Measurements from ENCODE around the gene DMTF1. TPM values are rescaled to one million over a fixed set of nuclear protein-coding genes. Genes with fewer than 3 reads are reported as not detected.

The DMTF1 gene
- polyA plus RNA-seq, 3 donors, result 4.9 to 108 (median 8.3) TPM

- Histone ChIP-seq H3K27me3 (ENCODE audit: control insufficient read depth in 2 of 2, insufficient read depth in 2 of 2, low read length in 2 of 2) (no peaks in the 10 kb centered on the region), H3K36me3 (replicated peaks in 1 of 2; ENCODE audit: control insufficient read depth in 1 of 2, insufficient read depth in 2 of 2, low read length in 2 of 2) (peaks cover 98 to 100% of the 10 kb centered on the region in 2 donors), H3K27ac (ENCODE audit: low read depth in 1 of 2, low read length in 2 of 2) (no peak overlapping the region), H3K4me1 (ENCODE audit: control insufficient read depth in 1 of 2, insufficient read depth in 2 of 2, low read length in 2 of 2) (no peaks in the 10 kb centered on the region), H3K9me3 (replicated peaks in 1 of 2; ENCODE audit: control insufficient read depth in 1 of 2, insufficient read depth in 1 of 2, low read length in 2 of 2) (no peaks in the 10 kb centered on the region), H3K79me2 (ENCODE audit: insufficient read depth, low read length) (no peaks in the 10 kb centered on the region), H3K4me2 (replicated peaks; ENCODE audit: extremely low read depth, low read length, poor library complexity, severe bottlenecking) (no peak overlapping the region), H3K4me3 (replicated peaks in 1 of 3; ENCODE audit: low read depth in 2 of 3, low read length in 3 of 3) (no peak overlapping the region), H3K9ac (ENCODE audit: insufficient read depth, low read length, poor library complexity, severe bottlenecking) (no peak overlapping the region), H4K20me1 (ENCODE audit: insufficient read depth, low read length) (peaks cover 41% of the 10 kb centered on the region), H2AFZ (ENCODE audit: insufficient read depth, low read depth, low read length, poor library complexity, severe bottlenecking) (no peak overlapping the region)
- H3K36me3 Mint-ChIP-seq, result peaks cover 70 to 90% of the 10 kb centered on the region in 2 donors
- 93% methylated on average over 2 of the region's 3 CpGs for WGBS (ENCODE audit: insufficient coverage)
- peak overlapping the region in 1 of 7 donors; percentile 23 for H3K27ac Mint-ChIP-seq
- DNase-seq, result no peak
- intact Hi-C loops (cut with micrococcal nuclease), result no loop called here
- H3K4me3 Mint-ChIP-seq, result no peak overlapping the region
- no peaks in the 10 kb centered on the region for H3K4me1 Mint-ChIP-seq
- no peaks in the 10 kb centered on the region for H3K9me3 Mint-ChIP-seq
- TF ChIP-seq CTCF (IDR thresholded peaks at IDR 0.05), result no peak
- no peaks in the 10 kb centered on the region for H3K27me3 Mint-ChIP-seq (ENCODE audit: low read depth in 3 of 3)
These were observed 18.6 kb downstream of the DMTF1 start for GRCh38 chr7:87170828-87171227.

- H3K27me3 ChIP-seq (ENCODE audit: control insufficient read depth in 2 of 2, insufficient read depth in 2 of 2, low read length in 2 of 2), result no peaks in the 10 kb centered on the region
- H3K4me2 ChIP-seq (replicated peaks; ENCODE audit: extremely low read depth, low read length, poor library complexity, severe bottlenecking), result no peak overlapping the region
- no peak overlapping the region for H2AFZ ChIP-seq (ENCODE audit: insufficient read depth, low read depth, low read length, poor library complexity, severe bottlenecking)
- H3K36me3 ChIP-seq (replicated peaks in 1 of 2; ENCODE audit: control insufficient read depth in 1 of 2, insufficient read depth in 2 of 2, low read length in 2 of 2), result peaks cover 98 to 100% of the 10 kb centered on the region in 2 donors
- no peaks in the 10 kb centered on the region for H3K4me1 Mint-ChIP-seq
- H3K4me3 ChIP-seq (replicated peaks in 1 of 3; ENCODE audit: low read depth in 2 of 3, low read length in 3 of 3), result no peak overlapping the region
- no peak for TF ChIP-seq CTCF (IDR thresholded peaks at IDR 0.05)
- no peaks in the 10 kb centered on the region for H3K79me2 ChIP-seq (ENCODE audit: insufficient read depth, low read length)
- DNase-seq, result no peak
- no peaks in the 10 kb centered on the region for H3K9me3 ChIP-seq (replicated peaks in 1 of 2; ENCODE audit: control insufficient read depth in 1 of 2, insufficient read depth in 1 of 2, low read length in 2 of 2)
- no peak overlapping the region for H3K27ac ChIP-seq (ENCODE audit: low read depth in 1 of 2, low read length in 2 of 2)
- H3K4me1 ChIP-seq (ENCODE audit: control insufficient read depth in 1 of 2, insufficient read depth in 2 of 2, low read length in 2 of 2), result no peaks in the 10 kb centered on the region
- H3K27me3 Mint-ChIP-seq (ENCODE audit: low read depth in 3 of 3), result no peaks in the 10 kb centered on the region
- H4K20me1 ChIP-seq (ENCODE audit: insufficient read depth, low read length), result peaks cover 35% of the 10 kb centered on the region
- no peaks in the 10 kb centered on the region for H3K9me3 Mint-ChIP-seq
- no peak overlapping the region for H3K27ac Mint-ChIP-seq
- H3K9ac ChIP-seq (ENCODE audit: insufficient read depth, low read length, poor library complexity, severe bottlenecking), result no peak overlapping the region
- intact Hi-C loops (cut with micrococcal nuclease), result no loop called here
- peaks cover 71 to 90% of the 10 kb centered on the region in 2 donors for H3K36me3 Mint-ChIP-seq
- no peak overlapping the region for H3K4me3 Mint-ChIP-seq
These were observed 19.2 kb downstream of the DMTF1 start for GRCh38 chr7:87171282-87171934.

Data from CD14-positive monocyte (primary cell).